GM06990 (cell line): ENCODE measurements around the gene RBBP7.
A peak's percentile ranks its signal among the peaks of the same experiment; 100 is the strongest.

Experiments used
- DNase-seq: peaks from one replicate; pipeline ENCODE4 v3.0.0-alpha.2; 2011; ENCODE audit not compliant: insufficient read length; ENCODE audit errors: extremely low read depth
- H3K27me3 ChIP-seq: replicated peaks from 2 replicates; pipeline ENCODE4 v1.6.0; 2011; ENCODE audit warnings: low read length; ENCODE audit not compliant: control insufficient read depth, insufficient read depth
- H3K36me3 ChIP-seq: 2 replicates; pipeline ENCODE4 v1.5.1; 2011; ENCODE audit warnings: low read length; ENCODE audit not compliant: control insufficient read depth, insufficient read depth
- H3K4me3 ChIP-seq: replicated peaks from 2 replicates; pipeline ENCODE4 v1.5.1; 2011; ENCODE audit warnings: low read depth, mild to moderate bottlenecking, control low read depth, low read length
- TF ChIP-seq, protein P1 (sequence below): IDR thresholded peaks from 2 replicates; pipeline ENCODE4 v1.5.1; 2011; ENCODE audit warnings: low read length, control low read depth, mild to moderate bottlenecking, inconsistent platforms; ENCODE audit not compliant: insufficient read depth, poor library complexity, severe bottlenecking

Gene RBBP7

DNA sequence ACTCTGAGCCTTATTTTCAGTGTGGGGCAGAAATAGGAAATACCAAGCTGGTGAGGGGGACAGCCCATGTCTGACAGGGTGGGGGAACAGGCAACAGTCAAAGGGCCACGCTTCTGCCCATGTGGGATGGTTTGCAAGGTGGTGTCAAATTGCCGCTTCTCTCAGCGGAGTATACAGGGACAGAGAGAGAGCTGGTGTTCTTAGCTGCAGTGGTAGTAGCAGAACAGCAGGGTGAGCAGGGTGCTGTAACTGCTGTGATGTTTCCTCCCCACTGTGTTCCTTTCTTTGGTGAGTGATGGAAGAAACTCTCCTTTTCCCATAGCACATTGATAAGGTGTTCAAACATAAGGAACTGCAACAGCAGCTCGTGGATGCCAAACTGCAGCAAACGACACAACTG lies 37.9 kb downstream of the RBBP7 start:
- H3K27me3 ChIP-seq, result no peaks in the 10 kb centered on the region
- no peak for DNase-seq
- H3K4me3 ChIP-seq, result no peak overlapping the region
- TF ChIP-seq, protein P1, sequence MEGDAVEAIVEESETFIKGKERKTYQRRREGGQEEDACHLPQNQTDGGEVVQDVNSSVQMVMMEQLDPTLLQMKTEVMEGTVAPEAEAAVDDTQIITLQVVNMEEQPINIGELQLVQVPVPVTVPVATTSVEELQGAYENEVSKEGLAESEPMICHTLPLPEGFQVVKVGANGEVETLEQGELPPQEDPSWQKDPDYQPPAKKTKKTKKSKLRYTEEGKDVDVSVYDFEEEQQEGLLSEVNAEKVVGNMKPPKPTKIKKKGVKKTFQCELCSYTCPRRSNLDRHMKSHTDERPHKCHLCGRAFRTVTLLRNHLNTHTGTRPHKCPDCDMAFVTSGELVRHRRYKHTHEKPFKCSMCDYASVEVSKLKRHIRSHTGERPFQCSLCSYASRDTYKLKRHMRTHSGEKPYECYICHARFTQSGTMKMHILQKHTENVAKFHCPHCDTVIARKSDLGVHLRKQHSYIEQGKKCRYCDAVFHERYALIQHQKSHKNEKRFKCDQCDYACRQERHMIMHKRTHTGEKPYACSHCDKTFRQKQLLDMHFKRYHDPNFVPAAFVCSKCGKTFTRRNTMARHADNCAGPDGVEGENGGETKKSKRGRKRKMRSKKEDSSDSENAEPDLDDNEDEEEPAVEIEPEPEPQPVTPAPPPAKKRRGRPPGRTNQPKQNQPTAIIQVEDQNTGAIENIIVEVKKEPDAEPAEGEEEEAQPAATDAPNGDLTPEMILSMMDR, result no peak
- peaks cover 9% of the 10 kb centered on the region for H3K36me3 ChIP-seq

DNA sequence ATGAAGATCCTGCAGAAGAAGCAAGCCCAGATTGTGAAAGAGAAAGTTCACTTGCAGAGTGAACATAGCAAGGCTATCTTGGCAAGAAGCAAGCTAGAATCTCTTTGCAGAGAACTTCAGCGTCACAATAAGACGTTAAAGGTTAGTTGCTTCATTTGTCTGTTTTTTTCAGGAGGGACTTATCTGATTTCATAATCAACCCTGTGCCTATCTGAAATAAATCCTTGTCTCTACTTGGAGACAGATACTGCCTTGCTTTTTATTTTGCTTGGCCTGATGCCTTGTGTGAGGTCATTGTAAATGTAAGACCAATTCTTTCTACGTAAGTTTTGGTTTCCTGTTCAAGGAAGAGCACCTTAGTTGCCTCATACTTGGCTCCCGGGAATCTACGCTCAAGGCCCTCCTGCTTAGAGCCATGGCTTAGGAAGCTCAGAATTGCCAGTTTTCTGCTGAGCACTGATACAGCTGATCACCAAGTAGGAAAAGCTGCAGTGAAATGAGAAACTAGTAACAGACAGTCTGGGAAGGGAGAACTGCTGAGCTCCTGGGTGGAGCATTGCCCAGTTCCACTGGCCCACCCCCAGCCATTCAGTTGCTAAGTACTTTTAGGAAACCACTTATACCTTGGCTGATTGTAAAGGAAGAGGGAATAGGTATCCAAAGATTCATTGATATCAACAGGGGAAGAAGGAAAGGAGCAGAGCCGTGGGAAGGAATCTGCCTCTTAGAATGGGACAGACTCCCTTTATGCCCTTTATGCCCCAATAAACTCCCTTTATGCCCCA lies 41.8 kb downstream of the RBBP7 start:
- peaks cover 4% of the 10 kb centered on the region for H3K36me3 ChIP-seq
- DNase-seq, result no peak
- TF ChIP-seq, protein P1, result no peak
- H3K4me3 ChIP-seq, result no peak overlapping the region
- no peaks in the 10 kb centered on the region for H3K27me3 ChIP-seq

DNA sequence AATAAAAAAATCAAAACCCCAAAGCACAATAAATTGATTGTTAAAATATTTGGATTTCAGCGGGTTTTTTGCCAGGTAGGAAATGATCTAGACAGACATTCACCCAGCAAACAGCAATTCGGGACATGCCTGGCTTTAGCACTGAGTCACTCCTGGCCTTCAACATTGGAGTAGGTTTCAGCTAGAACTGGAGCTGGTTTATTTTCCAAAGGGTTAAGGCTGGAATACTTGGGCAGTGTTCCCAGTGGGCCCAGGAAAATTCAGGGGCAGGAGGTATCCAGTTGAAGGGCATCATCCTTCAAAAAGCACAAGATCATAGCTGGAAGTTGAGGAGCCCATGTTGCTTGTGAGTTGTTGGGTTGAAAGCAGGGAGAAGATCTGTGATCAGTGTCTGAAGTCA lies 42.9 kb downstream of the RBBP7 start:
- H3K4me3 ChIP-seq, result no peak overlapping the region
- peaks cover 8% of the 10 kb centered on the region for H3K36me3 ChIP-seq
- DNase-seq, result no peak
- H3K27me3 ChIP-seq, result no peaks in the 10 kb centered on the region
- TF ChIP-seq, protein P1, result no peak

DNA sequence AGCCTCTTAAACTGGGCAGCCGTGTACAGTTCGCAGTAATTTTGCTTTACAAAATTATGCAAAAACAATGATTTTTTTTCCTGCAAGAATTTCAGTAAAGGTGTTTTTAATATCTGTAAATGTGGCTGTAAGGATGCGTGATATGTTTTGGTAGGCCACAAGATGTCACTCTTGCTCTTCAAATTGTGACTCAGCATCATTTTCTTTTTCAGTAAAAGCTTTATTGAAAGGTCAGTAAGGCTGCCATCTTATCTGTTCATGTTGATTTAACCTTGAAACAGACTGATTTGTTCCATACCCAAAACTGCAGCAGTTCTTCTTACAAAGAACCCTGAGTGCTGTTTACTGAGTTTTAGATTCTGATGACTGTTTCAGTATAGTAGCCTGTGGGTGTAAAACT lies 44.0 kb downstream of the RBBP7 start:
- TF ChIP-seq, protein P1, result peak; percentile 58
- Histone ChIP-seq H3K4me3 (no peak overlapping the region), H3K36me3 (peaks cover 7% of the 10 kb centered on the region), H3K27me3 (no peaks in the 10 kb centered on the region)
- DNase-seq, result peak; percentile 13

DNA sequence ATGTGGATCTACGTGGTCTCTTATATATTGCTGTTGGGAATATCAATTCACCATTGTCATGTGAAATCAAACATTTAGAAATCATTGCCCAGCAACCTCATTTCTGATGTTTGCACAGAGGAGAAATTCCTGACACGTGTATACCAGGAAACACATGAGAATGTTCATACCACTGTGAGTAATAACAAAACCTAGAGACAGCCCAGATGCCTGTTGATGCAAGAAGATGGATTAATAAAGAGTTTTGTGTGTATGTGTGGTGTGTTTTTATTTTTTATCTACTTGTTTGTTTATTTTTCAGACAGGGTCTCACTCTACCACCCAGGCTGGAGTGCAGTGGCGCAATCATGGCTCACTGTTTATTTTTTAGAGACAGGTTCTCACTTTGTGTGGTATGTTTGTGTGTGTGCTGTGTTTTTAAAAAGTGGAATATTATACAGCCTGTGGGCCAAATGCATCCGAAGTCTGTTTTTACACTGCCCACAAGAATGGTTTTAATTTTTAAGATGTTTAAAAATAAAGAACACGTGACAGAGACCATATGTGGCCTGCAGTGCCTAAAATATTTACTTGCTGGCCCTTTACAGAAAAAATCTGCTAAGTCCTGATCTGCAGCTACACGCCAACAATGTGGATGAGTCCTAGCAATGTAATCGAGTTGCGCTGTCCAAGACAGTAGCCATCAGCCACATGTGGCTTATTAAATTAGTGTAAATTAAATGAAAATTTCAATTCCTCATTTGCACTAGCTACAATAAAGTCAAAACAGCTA lies 44.7 kb downstream of the RBBP7 start:
- H3K4me3 ChIP-seq, result no peak overlapping the region
- H3K36me3 ChIP-seq, result peaks cover 7% of the 10 kb centered on the region
- TF ChIP-seq, protein P1, result no peak
- no peak for DNase-seq
- H3K27me3 ChIP-seq, result no peaks in the 10 kb centered on the region
